WERI-Rb-1 (cell line): ENCODE measurements around the gene RTEL1.
"Not testable (repeated sequence)": the region's sequence is repeated elsewhere in the genome, so short reads cannot be mapped to it uniquely, and the experiment has no call there.

Source experiments
- DNase-seq: peaks from one replicate; pipeline ENCODE4 v3.0.0-alpha.2; 2020
- H3K27ac ChIP-seq: fragments of 250-450 bp; sonication (Bioruptor Pico); 2 replicates; pipeline ENCODE4 v1.5.1; 2020; ENCODE audit warnings: mild to moderate bottlenecking, moderate library complexity
- H3K27me3 ChIP-seq: fragments of 250-450 bp; sonication (Bioruptor Pico); 2 replicates; pipeline ENCODE4 v1.5.1; 2021; ENCODE audit warnings: mild to moderate bottlenecking, low read depth, moderate library complexity; ENCODE audit not compliant: insufficient read depth, severe bottlenecking
- H3K36me3 ChIP-seq: fragments of 250-450 bp; sonication (Bioruptor Pico); 2 replicates; pipeline ENCODE4 v1.5.1; 2020; ENCODE audit warnings: mild to moderate bottlenecking, moderate library complexity
- H3K4me3 ChIP-seq: 2 replicates; pipeline ENCODE4 v1.5.1; 2011; ENCODE audit warnings: low read depth, mild to moderate bottlenecking, control low read depth, low read length
- H3K9me3 ChIP-seq: fragments of 250-450 bp; sonication (Bioruptor Pico); 2 replicates; pipeline ENCODE4 v1.5.1; 2021; ENCODE audit warnings: mild to moderate bottlenecking, moderate library complexity; ENCODE audit not compliant: severe bottlenecking
- TF ChIP-seq, protein P1 (sequence below): IDR thresholded peaks from 2 replicates; pipeline ENCODE4 v1.5.1; 2011; ENCODE audit warnings: low read depth, mild to moderate bottlenecking, control low read depth, inconsistent platforms, low read length

Gene RTEL1

DNA sequence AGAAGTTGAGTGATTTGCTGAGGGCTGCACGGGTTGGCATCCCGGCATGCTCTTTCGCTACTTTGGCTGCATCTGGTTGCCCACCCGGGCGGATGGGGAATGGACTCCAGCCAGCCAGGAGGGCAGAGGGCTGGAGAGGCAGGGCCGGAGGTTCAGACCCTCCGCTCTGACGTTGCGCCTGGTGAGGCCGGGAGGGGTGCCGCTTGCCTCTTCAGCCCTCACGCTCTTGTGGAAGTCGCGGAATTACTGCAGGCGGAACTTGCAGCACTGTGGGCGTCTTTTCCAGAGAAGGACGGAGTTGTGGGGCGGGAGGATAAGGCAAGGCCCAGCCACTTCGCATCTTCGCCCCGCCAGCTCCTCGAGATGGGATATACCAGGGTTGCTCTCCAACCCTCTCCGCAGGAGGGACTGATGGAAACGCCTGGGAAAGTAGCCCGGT lies 656 bp downstream of the RTEL1 start:
- no peak for DNase-seq
- Histone ChIP-seq H3K4me3 (peak overlapping the region; percentile 81), H3K9me3 (no peaks in the 10 kb centered on the region), H3K27me3 (no peaks in the 10 kb centered on the region), H3K27ac (peak overlapping the region; percentile 94), H3K36me3 (peaks cover 43% of the 10 kb centered on the region)
- TF ChIP-seq, protein P1, sequence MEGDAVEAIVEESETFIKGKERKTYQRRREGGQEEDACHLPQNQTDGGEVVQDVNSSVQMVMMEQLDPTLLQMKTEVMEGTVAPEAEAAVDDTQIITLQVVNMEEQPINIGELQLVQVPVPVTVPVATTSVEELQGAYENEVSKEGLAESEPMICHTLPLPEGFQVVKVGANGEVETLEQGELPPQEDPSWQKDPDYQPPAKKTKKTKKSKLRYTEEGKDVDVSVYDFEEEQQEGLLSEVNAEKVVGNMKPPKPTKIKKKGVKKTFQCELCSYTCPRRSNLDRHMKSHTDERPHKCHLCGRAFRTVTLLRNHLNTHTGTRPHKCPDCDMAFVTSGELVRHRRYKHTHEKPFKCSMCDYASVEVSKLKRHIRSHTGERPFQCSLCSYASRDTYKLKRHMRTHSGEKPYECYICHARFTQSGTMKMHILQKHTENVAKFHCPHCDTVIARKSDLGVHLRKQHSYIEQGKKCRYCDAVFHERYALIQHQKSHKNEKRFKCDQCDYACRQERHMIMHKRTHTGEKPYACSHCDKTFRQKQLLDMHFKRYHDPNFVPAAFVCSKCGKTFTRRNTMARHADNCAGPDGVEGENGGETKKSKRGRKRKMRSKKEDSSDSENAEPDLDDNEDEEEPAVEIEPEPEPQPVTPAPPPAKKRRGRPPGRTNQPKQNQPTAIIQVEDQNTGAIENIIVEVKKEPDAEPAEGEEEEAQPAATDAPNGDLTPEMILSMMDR, result no peak

DNA sequence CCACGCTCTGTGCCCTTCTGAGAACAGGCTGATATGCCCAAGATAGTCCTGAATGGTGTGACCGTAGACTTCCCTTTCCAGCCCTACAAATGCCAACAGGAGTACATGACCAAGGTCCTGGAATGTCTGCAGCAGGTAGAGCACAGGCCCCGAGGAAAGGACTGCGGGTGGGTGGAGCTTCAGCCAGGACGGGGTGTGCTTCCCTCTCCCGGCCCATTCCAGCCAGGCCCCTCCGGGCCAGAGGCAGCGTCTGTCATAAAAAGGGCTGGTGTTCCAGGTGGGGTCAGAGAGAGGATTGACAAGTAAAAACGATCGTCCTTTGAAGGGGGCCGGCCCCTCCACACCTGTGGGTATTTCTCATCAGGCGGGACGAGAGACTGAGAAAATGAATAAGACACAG lies 1.3 kb downstream of the RTEL1 start:
- Histone ChIP-seq H3K4me3 (no peak overlapping the region; the same call in 1 of the 2 replicates), H3K9me3 (no peaks in the 10 kb centered on the region), H3K27ac (peak overlapping the region; percentile 94; the same call in 1 of the 2 replicates), H3K27me3 (no peaks in the 10 kb centered on the region), H3K36me3 (peaks cover 48% of the 10 kb centered on the region)
- TF ChIP-seq, protein P1, result no peak
- no peak for DNase-seq

DNA sequence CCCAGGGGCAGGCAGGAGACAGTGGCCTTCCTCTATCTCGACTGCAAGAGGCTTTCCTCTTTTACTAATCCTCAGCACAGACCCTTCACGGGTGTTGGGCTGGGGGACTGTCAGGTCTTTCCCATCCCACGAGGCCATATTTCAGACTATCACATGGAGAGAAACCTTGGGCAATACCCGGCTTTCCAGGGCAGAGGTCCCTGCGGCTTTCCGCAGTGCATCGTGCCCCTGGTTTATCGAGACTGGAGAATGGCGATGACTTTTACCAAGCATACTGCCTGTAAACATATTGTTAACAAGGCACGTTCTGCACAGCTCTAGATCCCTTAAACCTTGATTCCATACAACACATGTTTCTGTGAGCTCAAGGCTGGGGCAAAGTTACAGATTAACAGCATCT lies 2.1 kb downstream of the RTEL1 start:
- not testable (repeated sequence) for DNase-seq, H3K4me3 ChIP-seq, H3K9me3 ChIP-seq, H3K27ac ChIP-seq, H3K27me3 ChIP-seq
- H3K36me3 ChIP-seq, result peaks cover 53% of the 10 kb centered on the region

DNA sequence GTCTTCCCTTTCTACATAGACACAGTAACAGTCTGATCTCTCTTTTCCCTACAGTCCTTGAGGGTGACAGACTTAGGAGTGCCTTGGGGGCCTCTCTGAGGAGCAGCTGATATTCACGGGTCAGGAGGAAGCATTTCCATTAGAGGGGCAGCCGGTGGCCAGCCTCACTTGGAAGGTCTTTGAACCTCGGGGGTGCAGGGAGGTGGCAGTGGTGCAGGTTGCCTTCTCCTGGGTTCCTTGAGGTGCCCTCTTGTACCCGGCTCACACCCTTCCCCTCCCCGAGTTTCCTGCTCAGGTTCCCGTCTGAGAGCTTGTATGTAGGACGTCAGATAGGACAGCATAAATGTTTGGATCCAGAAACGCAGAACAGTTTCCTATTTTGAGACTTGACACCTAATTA lies 2.5 kb downstream of the RTEL1 start:
- Histone ChIP-seq H3K27me3 (no peaks in the 10 kb centered on the region), H3K36me3 (peaks cover 56% of the 10 kb centered on the region)
- DNase-seq, result no peak

DNA sequence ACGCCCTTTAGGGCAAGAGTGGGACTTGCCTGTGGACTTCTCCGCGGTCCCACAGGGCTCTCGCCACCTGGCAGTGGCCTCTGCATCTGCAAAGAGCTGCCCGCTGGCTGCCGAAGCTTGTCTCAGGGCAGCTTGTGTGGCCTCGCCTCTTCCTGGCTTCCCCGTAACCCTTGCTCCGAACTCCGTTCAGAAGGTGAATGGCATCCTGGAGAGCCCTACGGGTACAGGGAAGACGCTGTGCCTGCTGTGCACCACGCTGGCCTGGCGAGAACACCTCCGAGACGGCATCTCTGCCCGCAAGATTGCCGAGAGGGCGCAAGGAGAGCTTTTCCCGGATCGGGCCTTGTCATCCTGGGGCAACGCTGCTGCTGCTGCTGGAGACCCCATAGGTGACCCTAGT lies 3.0 kb downstream of the RTEL1 start:
- Histone ChIP-seq H3K9me3 (no peaks in the 10 kb centered on the region), H3K27me3 (no peaks in the 10 kb centered on the region), H3K4me3 (no peak overlapping the region), H3K27ac (no peak overlapping the region), H3K36me3 (peaks cover 61% of the 10 kb centered on the region)
- no peak for DNase-seq
- TF ChIP-seq, protein P1, result no peak

More for the DNA sequence above, 2.5 kb downstream of the RTEL1 start:
- H3K27ac ChIP-seq, result no peak overlapping the region
- no peaks in the 10 kb centered on the region for H3K9me3 ChIP-seq
- H3K4me3 ChIP-seq, result no peak overlapping the region
- TF ChIP-seq, protein P1, result no peak

DNA sequence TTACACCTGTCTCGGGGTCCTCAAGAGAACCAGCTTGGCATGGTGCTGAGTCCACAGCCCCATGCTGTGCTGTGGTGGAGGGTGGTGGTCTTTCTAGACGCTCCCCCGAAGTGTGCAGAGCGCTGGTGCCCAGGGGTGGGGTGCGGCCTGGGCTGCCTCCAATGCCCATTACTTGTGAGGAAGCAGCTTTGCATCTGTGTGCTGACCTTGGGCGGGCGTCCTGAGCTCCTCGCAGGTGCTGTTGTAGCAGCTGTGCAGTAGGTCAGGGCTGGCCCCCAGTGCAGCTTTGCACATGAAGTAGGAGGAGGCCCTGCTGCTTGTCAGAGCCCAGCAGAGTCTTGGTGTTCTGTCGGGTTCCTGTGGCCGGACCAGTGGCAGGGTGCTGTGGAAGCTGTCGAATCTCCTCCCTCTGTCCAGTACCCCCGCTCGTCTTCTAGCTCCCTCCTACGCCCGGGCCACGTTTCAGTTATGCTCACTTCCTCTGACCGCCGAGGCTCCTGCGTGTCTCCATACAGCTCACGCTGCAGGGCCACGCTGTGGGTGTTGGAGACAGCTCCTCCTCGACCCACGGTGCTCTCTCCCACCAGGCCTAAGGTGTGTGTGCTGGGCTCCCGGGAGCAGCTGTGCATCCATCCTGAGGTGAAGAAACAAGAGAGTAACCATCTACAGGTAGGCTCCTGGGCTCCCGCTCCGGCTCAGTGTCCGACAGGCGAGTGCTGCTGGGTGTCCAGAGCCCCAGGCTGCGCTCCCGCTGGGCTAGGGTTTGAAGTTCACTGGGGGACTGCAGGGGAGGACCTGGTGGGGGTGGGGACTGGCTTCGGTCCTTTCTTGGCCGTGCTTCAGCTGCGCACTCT lies 4.1 kb downstream of the RTEL1 start:
- Histone ChIP-seq H3K27me3 (no peaks in the 10 kb centered on the region), H3K27ac (no peak overlapping the region), H3K36me3 (peaks cover 69% of the 10 kb centered on the region), H3K9me3 (no peaks in the 10 kb centered on the region), H3K4me3 (no peak overlapping the region)
- TF ChIP-seq, protein P1, result no peak
- DNase-seq, result no peak
